ENCODE results near the gene MAP7.
"Not testable (repeated sequence)": the region's sequence is repeated elsewhere in the genome, so short reads cannot be mapped to it uniquely, and the experiment has no call there.

Gene MAP7

GRCh38 chr6:136466777-136467176 lies 83.4 kb downstream of the MAP7 start:
- no peak for DNase-seq (ENCODE audit: low spot score)

- no peak for DNase-seq (ENCODE audit: low spot score)
These were observed 84.4 kb downstream of the MAP7 start for GRCh38 chr6:136465766-136466303.

GRCh38 chr6:136464874-136465273 lies 85.3 kb downstream of the MAP7 start:
- no peak for DNase-seq (ENCODE audit: low spot score)

- no peak for DNase-seq (ENCODE audit: low spot score)
These were observed 86.1 kb downstream of the MAP7 start for GRCh38 chr6:136464148-136464547.

GRCh38 chr6:136463743-136464142 lies 86.5 kb downstream of the MAP7 start:
- DNase-seq (ENCODE audit: low spot score) = no peak

- DNase-seq (ENCODE audit: low spot score) = no peak
These were observed 103.5 kb downstream of the MAP7 start for GRCh38 chr6:136446579-136447187.

GRCh38 chr6:136446145-136446544 lies 104.1 kb downstream of the MAP7 start:
- DNase-seq (ENCODE audit: low spot score) = no peak

GRCh38 chr6:136445063-136445462 lies 105.2 kb downstream of the MAP7 start:
- no peak for DNase-seq (ENCODE audit: low spot score)

- DNase-seq (ENCODE audit: low spot score) = no peak
These were observed 110.0 kb downstream of the MAP7 start for GRCh38 chr6:136440203-136440602.

- no peak for DNase-seq (ENCODE audit: low spot score)
These were observed 110.6 kb downstream of the MAP7 start for GRCh38 chr6:136439514-136440190.

GRCh38 chr6:136438441-136438840 lies 111.8 kb downstream of the MAP7 start:
- DNase-seq (ENCODE audit: low spot score) = no peak

- no peak for DNase-seq (ENCODE audit: low spot score)
These were observed 113.0 kb downstream of the MAP7 start for GRCh38 chr6:136437246-136437645.

- DNase-seq (ENCODE audit: low spot score) = no peak
These were observed 115.1 kb downstream of the MAP7 start for GRCh38 chr6:136435101-136435500.

GRCh38 chr6:136431306-136431705 lies 118.9 kb downstream of the MAP7 start:
- not testable (repeated sequence) for DNase-seq (ENCODE audit: low spot score)

GRCh38 chr6:136429264-136430065 lies 120.8 kb downstream of the MAP7 start:
- DNase-seq (ENCODE audit: low spot score) = no peak

GRCh38 chr6:136427378-136427717 lies 122.9 kb downstream of the MAP7 start:
- no peak for DNase-seq (ENCODE audit: low spot score)

- no peak for DNase-seq (ENCODE audit: low spot score)
These were observed 123.4 kb downstream of the MAP7 start for GRCh38 chr6:136426627-136427377.

- no peak for DNase-seq (ENCODE audit: low spot score)
These were observed 124.4 kb downstream of the MAP7 start for GRCh38 chr6:136425793-136426192.

GRCh38 chr6:136424901-136425300 lies 125.3 kb downstream of the MAP7 start:
- no peak for DNase-seq (ENCODE audit: low spot score)

- no peak for DNase-seq (ENCODE audit: low spot score)
These were observed 125.8 kb downstream of the MAP7 start for GRCh38 chr6:136424450-136424849.

GRCh38 chr6:136421537-136422158 lies 128.6 kb downstream of the MAP7 start:
- no peak for DNase-seq (ENCODE audit: low spot score)

GRCh38 chr6:136420853-136421252 lies 129.4 kb downstream of the MAP7 start:
- DNase-seq (ENCODE audit: low spot score) = no peak
